Testis (tissue), 2 donors: ENCODE results near the gene SSNA1.

ENCODE experiments used
- CTCF ChIP-seq, 3 experiments: fragments of 450-650 bp in 2 of 3; fragments of 200-600 bp in 1 of 3; sonication (generic) in 1 of 3; IDR thresholded peaks; one replicate each; pipeline ENCODE4 v1.5.1; 2016 to 2019; ENCODE audit warnings: antibody characterized with exemption in 3 of 3, mild to moderate bottlenecking in 2 of 3, moderate library complexity in 1 of 3
- POLR2A ChIP-seq: fragments of 450-650 bp; IDR thresholded peaks from one replicate; pipeline ENCODE4 v1.6.1; 2017; ENCODE audit warnings: antibody characterized with exemption, mild to moderate bottlenecking, moderate library complexity

GRCh38 chr9:137187386-137187785 lies 1.1 kb upstream of the SSNA1 start:
- no peak for TF ChIP-seq CTCF (IDR thresholded peaks at IDR 0.05)
- no peak for TF ChIP-seq POLR2A
